GM19372 (cell line): ENCODE results near the gene PEAR1.

Experiments used
- ATAC-seq: cut with Tn5 transposase; IDR thresholded peaks from one replicate; pipeline ENCODE4 v1.9.1; 2021; ENCODE audit warnings: mild to moderate bottlenecking, low read depth, moderate library complexity; ENCODE audit not compliant: unreplicated experiment

Gene PEAR1

GRCh38 chr1:156879876-156880275 is 13.6 kb upstream of the PEAR1 start:
- ATAC-seq = no peak

DNA sequence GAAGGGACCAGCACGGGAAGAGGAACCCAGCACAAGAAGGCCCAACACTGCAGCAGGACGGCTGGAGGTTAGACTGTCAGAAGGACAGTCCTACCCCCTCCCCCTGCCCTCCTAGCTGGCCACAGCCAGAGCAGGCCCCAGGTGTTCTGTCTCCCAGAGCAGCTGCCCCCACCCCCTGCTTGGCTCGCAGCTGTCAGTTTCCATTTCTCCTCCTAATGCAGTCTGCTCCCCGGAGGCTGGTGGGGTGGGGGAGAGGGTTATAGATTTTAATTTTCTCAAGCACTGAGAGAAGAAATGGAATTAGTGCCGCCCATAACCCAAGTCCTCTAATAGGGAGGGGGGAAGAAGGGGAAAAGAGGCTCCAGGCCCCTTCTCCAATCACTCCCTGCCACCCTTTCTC is 13.0 kb upstream of the PEAR1 start:
- ATAC-seq = no peak

- no peak for ATAC-seq
Observed at GRCh38 chr1:156881101-156881500, 12.4 kb upstream of the PEAR1 start.

- ATAC-seq = no peak
Observed at GRCh38 chr1:156881663-156882062, 11.9 kb upstream of the PEAR1 start.

DNA sequence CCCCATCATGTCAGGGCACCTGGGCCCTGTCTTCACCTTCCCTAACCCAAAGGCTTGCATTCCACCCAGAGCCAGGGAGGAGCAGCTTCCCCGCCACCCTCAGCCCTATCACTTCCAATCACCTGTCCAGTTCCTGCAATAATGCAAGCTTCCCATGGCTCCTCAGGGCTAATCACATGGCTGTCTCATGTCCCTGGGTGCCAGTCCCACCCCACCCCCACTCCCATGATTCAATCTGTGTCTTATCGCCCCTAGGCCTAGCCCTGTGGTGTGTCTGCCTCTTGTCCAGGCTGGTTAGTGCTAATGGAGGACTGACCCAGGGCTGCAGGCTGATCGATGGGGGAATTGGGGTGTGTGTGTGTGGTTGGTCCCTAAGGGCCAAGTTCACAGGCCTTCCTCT is 11.0 kb upstream of the PEAR1 start:
- no peak for ATAC-seq

DNA sequence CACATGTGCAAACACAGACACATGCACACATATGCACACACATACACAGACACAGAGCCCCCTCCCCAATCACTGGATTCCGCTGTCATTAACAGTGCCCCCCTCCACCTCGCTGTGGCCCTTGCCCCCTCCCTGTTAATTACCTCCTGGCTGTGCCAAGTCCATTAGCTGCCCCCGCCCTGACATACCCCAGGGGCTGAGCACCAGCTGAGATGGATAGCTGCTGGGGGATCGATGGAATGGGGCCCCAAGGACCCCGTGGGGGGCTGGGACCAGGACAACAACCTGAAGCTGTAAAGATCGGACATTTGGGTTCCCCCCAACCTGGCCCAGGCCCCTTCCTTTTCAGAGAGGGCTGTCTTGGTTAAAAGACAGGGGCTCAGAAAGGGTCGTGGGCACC is 9.6 kb upstream of the PEAR1 start:
- no peak for ATAC-seq

- no peak for ATAC-seq
Observed at GRCh38 chr1:156884560-156885184, 8.8 kb upstream of the PEAR1 start.

DNA sequence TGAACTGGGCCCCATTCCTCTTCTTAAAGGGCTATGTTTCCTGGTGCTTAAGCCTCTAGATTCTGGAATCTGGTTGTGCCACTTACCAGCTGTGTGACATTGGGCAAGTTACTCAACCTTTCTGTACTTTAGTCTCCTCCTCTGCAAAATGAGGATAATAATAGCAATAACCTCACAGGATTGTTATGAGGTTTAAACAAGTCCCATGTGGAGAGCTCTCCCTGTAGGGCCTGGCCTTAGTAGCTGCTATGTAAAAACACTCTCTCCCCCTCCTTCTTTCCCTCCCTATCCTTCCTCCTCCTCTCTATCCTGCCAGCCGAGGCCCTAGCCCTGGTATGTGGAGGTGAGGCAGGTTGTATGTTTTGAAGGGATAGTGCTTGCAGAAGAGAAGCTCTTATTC is 8.2 kb upstream of the PEAR1 start:
- no peak for ATAC-seq

- ATAC-seq = no peak
Observed at GRCh38 chr1:156885880-156886355, 7.6 kb upstream of the PEAR1 start.

DNA sequence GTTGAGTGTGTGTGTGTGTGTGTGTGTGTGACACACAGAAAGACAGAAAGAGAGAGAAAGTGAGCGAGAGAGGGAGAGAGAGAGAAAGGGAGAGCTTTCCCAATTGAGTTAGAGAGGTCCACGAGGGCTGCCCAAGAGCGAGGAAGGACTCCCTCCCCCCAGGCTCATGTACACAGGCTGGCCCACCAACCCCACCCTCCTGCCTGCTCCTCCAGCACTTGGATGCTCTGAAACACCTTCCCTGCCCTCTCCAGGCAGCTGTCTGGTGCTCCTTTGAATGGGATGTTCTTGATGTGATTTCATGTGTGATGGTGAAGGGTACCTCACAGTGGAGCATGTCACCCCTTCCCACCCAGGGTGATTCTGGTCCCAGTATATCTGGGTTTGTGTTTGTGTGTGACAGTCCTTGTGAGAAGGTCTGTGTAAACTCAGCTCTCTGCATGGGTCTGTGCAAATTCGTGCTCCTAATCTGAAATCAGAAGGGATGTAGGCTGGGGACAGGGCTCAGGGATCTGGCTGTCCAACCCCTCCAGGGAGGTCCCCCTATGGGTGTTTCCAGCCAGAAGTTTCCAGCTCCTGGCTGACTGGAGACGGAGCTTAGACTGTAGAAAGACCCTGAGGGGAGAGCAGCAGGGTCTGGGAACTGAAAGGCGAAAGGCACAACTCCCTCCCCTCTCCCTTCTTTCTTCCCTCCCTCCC is 6.8 kb upstream of the PEAR1 start:
- ATAC-seq = no peak

DNA sequence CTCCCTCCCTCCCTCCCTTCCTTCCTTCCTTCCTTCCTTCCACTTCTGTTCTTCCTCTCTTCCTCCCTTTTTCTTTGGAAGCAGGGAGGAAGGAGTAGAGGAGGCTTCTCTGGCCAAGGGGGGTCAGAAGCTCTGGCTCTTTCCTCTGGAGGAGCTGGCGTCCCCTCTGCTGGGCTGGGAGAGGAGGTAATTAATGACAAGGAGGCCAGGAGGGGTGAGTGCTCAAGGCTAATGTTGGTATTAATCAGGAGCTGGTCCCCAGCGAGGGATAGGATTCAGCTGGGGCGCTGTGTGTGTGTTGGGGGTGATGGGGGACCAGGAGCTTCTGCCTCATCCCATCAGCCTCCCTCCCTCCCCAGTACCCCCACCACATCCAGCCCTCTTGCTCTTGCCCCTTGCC is 6.2 kb upstream of the PEAR1 start:
- ATAC-seq = no peak

DNA sequence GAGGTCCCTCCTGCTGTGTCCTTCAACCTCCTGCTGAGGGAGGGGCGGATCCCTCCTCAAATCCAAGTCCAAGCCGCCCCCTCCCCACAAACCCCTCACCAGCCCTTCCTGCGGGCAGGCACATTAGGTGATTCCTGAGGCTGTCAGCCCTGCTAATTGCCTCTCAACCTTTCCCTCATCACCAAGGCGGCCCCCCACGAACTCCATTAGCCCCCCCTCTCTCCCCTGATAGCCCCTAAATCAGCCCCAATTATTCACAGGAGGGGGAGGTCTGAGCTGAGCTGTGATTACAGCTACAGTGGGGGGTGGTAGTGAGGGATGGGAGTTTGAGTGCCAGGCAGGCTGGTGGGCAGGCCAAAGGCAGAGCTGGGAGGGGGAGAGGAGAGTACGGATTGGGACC is 5.8 kb upstream of the PEAR1 start:
- no peak for ATAC-seq

DNA sequence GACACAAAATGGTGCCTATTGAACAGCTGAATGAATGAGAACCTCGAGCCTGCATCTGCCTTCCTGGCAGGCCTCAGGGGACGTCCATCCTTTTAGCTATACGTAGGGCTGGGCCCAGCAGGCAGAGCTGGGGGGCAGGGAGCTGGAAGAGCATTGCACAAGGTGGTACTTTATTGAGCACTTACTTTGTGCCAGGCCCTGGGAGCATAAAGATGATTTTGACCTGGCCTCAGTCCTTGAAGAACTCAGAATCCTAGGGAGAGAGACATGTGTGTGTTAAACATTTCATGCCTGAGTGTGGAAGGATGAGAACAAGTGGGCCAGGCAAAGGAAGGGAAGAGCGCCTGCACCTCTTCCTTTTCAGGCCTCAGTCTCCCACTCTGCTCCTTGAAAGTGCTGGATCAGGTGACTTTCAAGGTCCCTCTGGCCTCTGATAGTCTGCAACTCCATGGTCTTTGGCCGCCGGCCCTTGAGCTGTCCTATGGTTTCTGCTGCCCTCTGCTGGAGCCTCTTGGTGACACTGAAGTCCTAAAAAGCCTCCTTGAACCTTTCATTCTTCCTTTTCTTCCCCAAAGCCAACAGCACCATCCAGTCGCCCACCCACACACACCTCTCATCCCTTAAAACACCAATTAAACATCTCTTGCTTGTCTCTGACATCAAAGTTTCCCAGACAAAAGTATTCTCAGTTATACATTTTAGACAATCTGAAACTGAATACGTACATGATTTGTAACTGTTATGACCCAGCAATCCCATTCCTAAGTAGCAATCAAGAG is 3.5 kb upstream of the PEAR1 start:
- no peak for ATAC-seq

GRCh38 chr1:156892190-156893047 is 1.1 kb upstream of the PEAR1 start:
- peak; percentile 70 for ATAC-seq

- no peak for ATAC-seq
Observed at GRCh38 chr1:156894001-156894400, 483 bp downstream of the PEAR1 start.

- ATAC-seq = no peak
Observed at GRCh38 chr1:156894711-156895454, 1.4 kb downstream of the PEAR1 start.

DNA sequence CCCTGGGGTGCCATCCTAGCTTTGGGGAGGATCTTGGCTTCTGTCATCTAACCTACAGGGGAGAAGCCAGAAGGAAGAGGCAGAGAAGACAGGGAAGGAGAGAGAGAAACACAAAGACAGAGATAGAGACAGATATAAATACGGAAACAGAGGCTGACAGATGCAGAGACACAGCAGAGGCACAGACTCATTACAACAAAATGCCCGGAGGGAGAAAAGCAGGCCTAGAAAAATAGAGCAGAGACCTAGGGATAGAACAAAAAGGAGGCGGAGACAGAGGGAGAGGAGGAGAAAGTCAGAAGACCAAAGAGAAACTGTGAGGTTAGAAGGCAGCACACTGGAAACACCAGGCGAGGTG is 1.9 kb downstream of the PEAR1 start:
- ATAC-seq = no peak

DNA sequence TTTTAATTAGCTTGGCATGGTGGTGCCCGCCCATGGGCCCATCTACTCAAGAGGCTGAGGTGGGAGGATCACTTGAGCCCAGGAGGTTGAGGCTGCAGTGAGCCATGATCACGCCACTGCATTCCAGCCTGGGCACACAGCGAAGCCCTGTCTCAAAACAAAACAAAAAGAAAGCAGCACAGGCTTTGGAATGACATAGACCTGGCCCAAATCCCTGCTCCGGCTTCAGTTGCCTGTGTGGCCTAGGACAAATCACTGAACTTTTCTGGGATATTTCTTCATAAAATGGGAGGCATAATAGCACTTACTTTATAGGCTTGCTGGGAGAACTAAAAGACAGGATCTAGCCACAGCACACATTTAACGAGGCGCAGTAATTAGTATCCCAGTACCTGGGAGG is 2.4 kb downstream of the PEAR1 start:
- no peak for ATAC-seq

- ATAC-seq = no peak
Observed at GRCh38 chr1:156896490-156897033, 3.0 kb downstream of the PEAR1 start.
